ENCODE results near the gene KCNMB1.
A peak's percentile ranks its signal among the peaks of the same experiment; 100 is the strongest.

Gene KCNMB1

GRCh38 chr5:170338291-170338690 lies 50.9 kb downstream of the KCNMB1 start:
- no peak for DNase-seq

- DNase-seq, result no peak
Measured at GRCh38 chr5:170337045-170337733, 52.0 kb downstream of the KCNMB1 start.

- DNase-seq, result no peak
Measured at GRCh38 chr5:170336065-170336464, 53.1 kb downstream of the KCNMB1 start.

- peak; percentile 7 for DNase-seq
Measured at GRCh38 chr5:170334626-170335025, 54.5 kb downstream of the KCNMB1 start.

- peak; percentile 90 for DNase-seq
Measured at GRCh38 chr5:170333161-170333910, 55.8 kb downstream of the KCNMB1 start.

- DNase-seq, result no peak
Measured at GRCh38 chr5:170332058-170332457, 57.1 kb downstream of the KCNMB1 start.

GRCh38 chr5:170330568-170331054 lies 58.6 kb downstream of the KCNMB1 start:
- DNase-seq, result peak; percentile 75

- DNase-seq, result no peak
Measured at GRCh38 chr5:170329524-170329923, 59.6 kb downstream of the KCNMB1 start.

GRCh38 chr5:170327829-170328228 lies 61.3 kb downstream of the KCNMB1 start:
- peak; percentile 21 for DNase-seq

GRCh38 chr5:170327168-170327567 lies 62.0 kb downstream of the KCNMB1 start:
- DNase-seq, result no peak

Measured in GF-D8 (cell line).